Hematopoietic multipotent progenitor cell (in vitro differentiated cells): ENCODE results near the gene THUMPD1. TPM values are rescaled to one million over a fixed set of nuclear protein-coding genes. Genes with fewer than 3 reads are reported as not detected.
"Not testable (repeated sequence)": the region's sequence is repeated elsewhere in the genome, so short reads cannot be mapped to it uniquely, and the experiment has no call there.

Source experiments
- DNase-seq, 3 donors: peaks; one replicate each; pipeline ENCODE4 v3.0.0-alpha.2; 2011 to 2015; ENCODE audit warnings: low read depth in 2 of 3, low spot score in 2 of 3
- total RNA-seq: library from RNA; depleted of rRNA; stranded (reverse); fragments of >200 nt; gene quantifications from one replicate; pipeline ENCODE4 v1.2.3, GENCODE V29; 2012

The THUMPD1 gene
- total RNA-seq, 1 donor, result 193 TPM

- no peak for DNase-seq
These were observed 8.9 kb upstream of the THUMPD1 start for GRCh38 chr16:20750558-20750957.

GRCh38 chr16:20749474-20749873 lies 7.9 kb upstream of the THUMPD1 start:
- DNase-seq, result no peak

- DNase-seq, result peak in 2 of 3 donors; percentile 32 to 70
These were observed 5.6 kb upstream of the THUMPD1 start for GRCh38 chr16:20747030-20747816.

- DNase-seq, result no peak
These were observed 4.8 kb upstream of the THUMPD1 start for GRCh38 chr16:20746461-20746860.

- peak in 2 of 3 donors; percentile 83 to 95 for DNase-seq
These were observed 3.4 kb upstream of the THUMPD1 start for GRCh38 chr16:20744922-20745440.

- DNase-seq, result no peak
These were observed 2.0 kb upstream of the THUMPD1 start for GRCh38 chr16:20743591-20743990.

GRCh38 chr16:20740901-20741521 lies 607 bp downstream of the THUMPD1 start:
- DNase-seq, result peak; percentile 75 to 88 (median 85)

- DNase-seq, result peak in 2 of 3 donors; percentile 38 to 54
These were observed 1.4 kb downstream of the THUMPD1 start for GRCh38 chr16:20740007-20740883.

- DNase-seq, result no peak
These were observed 6.1 kb downstream of the THUMPD1 start for GRCh38 chr16:20735490-20735889.

GRCh38 chr16:20734782-20735181 lies 6.8 kb downstream of the THUMPD1 start:
- no peak for DNase-seq

- no peak for DNase-seq
These were observed 7.6 kb downstream of the THUMPD1 start for GRCh38 chr16:20734056-20734455.

- no peak for DNase-seq
These were observed 12.5 kb downstream of the THUMPD1 start for GRCh38 chr16:20729141-20729540.

GRCh38 chr16:20727181-20727580 lies 14.4 kb downstream of the THUMPD1 start:
- no peak for DNase-seq

- no peak for DNase-seq
These were observed 15.0 kb downstream of the THUMPD1 start for GRCh38 chr16:20726661-20727060.

- no peak for DNase-seq
These were observed 21.4 kb downstream of the THUMPD1 start for GRCh38 chr16:20720251-20720650.

GRCh38 chr16:20717718-20718117 lies 23.9 kb downstream of the THUMPD1 start:
- not testable (repeated sequence) for DNase-seq

GRCh38 chr16:20711277-20711911 lies 30.2 kb downstream of the THUMPD1 start:
- DNase-seq, result no peak

GRCh38 chr16:20708129-20708528 lies 33.5 kb downstream of the THUMPD1 start:
- peak in 2 of 3 donors; percentile 14 to 36 for DNase-seq

GRCh38 chr16:20707461-20707860 lies 34.2 kb downstream of the THUMPD1 start:
- DNase-seq, result no peak

GRCh38 chr16:20705972-20706371 lies 35.6 kb downstream of the THUMPD1 start:
- DNase-seq, result not testable (repeated sequence)
